Fibroblast of skin of scalp (primary cell): Measurements from ENCODE around the gene PPP2R2C.

ENCODE experiments used
- DNase-seq: peaks from one replicate; pipeline ENCODE4 v3.0.0-alpha.2; 2013

PPP2R2C gene

DNA sequence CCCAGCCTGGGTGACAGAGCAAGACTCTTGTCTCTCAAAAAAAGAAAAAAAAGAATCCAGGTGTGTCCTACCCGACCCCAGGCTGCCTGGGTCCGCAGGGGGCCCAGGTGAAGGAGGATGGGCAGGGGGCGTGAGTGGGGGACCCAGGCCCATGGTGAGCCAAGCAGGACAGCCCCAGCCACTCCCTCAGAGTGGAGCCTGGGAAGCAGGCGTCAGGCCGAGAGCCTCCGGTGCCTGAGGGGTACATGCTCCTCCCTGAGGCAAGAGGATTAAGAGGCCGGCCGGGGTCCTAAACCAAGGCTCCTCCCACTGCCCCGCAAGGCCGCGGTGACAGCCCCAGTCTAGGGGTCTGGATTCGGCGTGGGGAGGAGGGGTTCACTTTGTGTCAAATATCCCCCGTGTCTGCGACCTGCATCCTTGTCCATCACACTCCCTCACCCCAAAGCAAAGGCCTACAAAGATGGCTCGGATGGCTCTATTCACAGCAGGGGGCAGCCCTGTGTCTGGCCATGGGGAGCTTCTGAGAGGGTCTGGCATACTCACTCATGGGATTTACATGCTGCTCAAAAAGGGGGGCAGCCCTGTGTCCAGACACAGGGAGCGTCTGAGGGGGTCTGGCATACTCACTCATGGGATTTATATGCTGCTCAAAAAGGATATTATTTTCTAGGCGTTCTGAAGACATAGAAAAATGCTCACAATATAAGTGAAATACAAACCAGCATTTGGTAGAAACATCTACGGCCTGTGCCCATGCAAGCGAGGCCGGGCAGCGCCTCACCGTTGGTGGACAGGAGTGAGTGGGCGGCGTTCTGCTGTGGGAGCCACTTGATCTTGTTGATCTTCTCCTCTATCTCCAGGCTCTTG is 94.6 kb downstream of the PPP2R2C start:
- no peak for DNase-seq

DNA sequence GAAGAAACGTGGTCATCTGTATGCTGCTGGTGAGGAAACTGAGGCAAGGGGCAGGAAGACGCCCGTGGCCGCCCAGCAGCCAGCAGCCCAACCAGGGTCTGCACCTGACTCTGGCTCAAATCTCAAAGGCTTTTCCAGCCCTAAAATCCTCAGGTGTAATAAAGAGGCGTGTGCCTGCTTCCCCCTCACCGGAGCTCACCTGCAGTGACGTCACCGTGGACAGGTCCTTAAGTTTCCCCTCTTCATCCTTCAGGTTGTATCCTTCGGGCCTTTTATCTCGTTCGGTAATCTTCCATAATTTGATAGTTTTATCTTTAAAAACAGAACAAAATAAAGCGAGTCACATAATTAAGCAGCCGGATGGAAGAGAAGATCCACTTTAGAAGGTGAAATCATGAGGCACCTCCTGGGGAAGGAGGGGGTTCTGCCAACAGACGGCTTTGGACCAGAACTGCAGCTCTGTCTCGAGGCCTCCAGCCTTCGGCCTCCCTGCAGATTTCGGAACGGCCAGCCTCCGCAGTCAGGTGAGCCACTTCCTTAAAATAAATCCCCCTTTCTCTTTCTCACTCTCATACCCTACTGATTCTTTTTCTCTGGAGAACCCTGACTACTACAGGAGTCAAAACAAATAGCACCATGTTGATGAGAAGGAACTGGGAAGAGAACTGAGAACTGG is 96.7 kb downstream of the PPP2R2C start:
- DNase-seq: no peak

DNA sequence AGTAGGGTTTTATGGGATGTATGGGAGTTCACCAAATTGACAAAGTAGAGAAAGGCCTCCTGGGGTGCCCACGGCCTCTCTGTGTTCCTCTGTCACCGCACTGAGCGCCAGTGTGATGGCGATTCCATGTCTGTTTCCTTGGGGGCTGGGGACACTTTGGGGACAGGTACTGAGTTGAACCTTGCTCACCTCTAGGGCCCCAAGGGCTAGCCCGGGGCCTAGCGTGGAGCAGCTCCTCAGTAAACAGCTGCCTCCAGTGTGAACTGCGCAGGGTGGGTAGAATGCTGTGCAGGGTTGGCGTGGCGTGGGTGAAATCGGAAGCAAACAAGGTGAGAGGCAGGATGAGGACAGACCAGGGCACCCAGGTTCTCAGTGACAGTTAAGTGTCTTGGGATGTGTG is 97.8 kb downstream of the PPP2R2C start:
- no peak for DNase-seq

DNA sequence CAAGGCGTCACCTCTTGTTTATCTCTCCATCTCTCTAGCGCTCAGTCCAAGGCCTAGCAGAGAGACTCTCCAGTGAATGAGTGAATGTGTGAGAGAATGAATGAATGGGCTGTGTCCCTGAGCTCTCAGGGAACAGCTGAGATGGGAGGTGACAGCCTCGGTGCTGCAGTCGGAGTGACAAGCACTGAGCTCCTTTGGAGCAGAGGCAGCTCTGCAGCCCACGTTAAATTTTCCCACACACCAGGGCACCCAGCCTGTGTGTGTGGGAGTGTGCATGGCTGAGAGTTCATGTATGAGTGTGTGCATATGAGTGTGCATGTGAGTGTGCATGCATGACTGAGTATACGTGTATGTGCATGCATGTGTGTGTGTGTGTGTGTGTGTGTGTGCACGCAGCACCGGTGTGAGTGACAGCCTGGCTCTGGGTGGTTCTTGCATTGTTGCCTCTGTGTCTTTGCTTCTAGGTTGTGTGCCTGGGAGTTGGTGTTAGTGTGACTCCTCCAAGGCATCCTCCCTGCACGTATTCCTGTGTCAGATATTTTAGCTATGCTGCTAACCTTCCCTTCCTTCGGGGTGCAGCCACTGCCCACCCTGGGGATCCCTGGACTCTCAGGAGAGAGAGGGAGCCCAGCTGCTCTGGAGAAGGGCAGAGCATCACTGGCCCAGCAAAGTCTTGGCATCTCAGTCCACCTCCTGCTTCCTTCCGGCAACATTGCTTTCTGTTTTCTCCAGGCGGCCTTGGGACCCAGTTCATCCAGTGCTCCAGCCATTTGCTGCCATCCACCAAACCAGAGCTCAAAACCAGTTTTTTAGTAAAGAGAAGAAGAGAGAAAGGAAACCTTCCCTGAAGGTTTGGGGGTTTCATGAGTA is 98.6 kb downstream of the PPP2R2C start:
- DNase-seq: no peak

DNA sequence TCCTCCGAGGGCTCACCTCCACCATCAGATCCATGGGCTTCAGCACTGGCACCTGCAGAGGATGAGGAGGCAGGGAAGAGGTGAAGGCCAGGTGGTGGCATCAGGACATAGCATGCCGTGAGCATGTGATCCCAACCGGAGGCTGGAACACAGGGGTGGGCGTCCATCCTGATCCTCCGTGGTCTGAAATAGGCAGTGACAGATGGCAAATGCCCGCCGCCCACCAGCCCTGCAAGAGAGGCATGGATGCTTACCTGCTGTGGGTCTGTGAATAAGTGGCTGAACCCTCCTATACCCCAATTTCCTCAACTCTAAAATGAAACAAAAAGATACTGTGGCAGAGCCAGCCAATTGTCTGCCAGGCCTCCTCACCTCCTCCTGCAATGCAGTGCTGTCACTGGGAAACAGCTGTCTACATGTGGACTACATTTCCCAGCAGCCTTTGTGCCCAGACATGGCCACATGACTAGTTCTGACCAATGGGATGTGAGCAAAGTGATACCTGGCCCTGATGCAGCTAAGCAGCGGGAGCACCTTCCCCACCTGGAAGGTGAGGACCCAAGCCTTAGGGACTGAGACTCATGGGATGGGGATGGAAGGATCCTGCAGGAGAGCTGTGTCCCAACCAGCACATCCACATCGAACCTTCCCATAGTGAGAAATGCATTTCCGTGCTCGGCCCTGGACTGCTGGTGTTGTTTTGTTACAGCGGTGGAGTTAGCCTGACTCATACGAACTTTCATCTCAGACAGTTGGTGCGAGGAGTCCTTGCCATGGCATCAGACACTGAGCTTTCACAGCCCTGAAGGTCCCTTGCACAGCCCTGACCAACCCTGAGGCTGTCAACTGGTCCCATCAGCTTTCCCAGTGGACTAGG is 99.5 kb downstream of the PPP2R2C start:
- peak; percentile 9 for DNase-seq

DNA sequence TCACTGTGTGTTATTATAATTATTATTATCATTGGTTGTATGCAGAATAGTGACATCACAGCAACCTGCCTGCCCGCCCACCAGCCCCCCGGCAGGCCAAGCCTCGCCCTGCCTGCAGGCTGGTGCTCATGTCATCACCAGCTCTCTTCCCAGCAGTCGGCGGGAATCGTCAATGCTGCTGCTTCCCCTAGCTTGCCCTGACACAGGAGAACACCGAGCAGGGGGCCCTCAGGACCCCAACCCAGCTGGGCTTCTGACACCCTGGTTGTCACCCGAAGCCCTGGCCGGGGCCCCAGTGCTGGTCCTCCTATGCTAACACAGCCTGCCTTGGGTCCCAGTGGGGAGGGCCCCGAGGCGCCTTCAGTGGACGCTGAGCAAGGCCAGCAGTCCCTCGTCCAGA is 100.6 kb downstream of the PPP2R2C start:
- no peak for DNase-seq

DNA sequence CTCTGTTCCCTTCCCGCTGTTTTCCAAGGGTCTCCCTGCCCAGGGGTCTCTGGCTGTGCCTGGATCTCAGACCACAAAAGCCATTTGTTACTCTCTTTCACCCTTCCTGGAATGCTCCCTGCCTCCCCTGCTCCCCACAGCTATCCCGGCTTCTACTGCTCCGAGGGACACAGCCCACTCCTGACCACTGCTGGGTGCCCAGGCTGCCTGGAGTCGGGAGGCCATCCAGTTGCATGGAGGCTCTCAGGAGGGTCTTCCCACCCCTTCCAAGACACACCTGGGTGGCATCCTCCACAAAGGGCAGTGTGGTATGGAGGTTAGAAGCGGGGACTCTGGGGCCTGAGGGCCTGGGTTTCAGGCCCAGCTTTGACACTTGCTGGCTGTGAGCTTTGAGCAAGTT is 101.1 kb downstream of the PPP2R2C start:
- no peak for DNase-seq

DNA sequence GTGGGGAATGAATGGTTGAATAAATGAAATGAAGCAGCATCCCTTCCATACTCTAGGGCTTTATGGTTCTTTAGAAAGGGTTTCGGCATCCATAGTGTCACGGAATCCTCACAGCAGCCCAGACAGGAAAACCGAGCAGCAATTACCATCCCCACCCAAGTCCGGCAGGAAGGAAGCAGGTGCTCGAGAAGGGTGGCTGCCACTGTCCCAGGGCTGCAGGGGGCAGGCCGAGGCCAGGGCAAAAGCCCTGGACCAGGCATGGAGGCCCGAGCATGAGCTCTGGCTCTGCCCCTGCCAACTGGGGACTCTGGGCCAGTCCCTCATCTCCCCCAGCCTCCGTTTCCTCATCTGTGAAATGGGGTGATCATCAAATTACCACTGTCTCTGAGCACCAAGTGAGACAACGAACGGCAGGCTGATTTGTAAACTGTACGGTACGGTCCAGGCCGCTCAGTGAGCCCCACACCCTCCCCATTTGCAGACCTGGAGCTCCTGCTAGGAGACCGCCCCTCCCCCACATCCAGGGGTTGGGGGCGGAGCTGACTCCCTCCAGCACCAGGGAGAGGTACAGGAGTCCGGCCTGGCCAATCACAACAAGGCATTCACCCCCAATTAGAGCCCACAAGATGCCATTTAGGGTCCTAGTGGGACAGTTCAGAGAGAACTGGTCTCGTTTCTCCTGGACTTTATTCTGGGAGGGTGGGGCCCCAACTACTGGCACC is 102.3 kb downstream of the PPP2R2C start:
- DNase-seq: no peak

DNA sequence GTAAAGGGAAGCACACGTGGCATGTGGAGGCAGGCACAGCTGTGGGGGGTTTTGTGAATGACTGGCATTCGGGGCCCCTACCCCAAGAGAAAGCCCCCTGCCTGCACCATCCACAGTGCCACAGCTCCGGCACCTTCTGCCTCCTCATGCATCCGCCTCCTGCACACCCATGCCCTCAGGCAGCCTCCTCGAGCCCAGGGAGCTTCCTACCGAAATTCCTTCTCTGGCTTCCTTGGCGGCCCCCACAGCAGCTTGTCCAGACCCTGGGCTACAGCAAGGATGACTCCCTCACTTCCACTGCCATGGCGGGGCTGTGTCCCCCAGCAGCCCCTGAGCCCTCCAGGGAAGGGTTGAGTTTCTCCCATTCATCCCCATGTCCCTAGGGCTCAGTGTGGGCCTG is 102.9 kb downstream of the PPP2R2C start:
- DNase-seq: no peak

DNA sequence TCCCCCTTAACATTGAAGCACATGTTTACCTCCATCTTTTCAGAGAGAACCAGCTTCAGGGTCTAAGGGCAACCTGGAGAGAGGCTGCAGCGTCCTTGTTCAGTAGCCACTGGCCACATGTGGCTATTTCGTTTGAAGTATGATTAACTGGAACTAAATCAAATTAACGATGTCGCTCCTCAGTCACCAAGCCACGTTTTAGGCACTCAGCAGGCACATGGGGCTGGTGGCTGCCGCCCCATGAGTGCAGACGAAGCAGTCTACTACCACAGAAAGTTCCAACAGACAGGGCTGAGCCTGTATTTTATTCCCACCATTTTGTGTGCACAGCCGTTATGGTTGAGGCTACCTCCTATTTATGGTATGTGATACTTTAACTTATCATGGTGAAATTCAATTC is 103.4 kb downstream of the PPP2R2C start:
- no peak for DNase-seq

DNA sequence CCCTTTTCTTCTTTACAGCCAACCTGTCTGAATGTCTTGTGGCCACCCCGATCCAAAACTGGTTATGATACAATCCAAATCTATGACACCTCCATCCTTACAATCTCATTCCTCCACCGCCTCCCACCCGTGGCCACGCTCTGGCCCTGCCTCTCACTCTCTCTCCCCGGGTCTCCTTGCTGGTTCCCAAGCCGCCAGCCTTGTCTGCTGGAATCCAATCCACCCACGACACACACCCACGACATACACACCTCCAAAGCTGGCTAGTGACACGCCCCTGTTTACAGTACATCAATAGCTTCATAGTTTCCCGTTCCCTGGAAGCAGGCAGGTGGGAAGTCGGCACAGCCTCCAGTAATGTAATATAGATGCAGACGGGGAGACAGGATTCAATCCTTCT is 103.8 kb downstream of the PPP2R2C start:
- no peak for DNase-seq

DNA sequence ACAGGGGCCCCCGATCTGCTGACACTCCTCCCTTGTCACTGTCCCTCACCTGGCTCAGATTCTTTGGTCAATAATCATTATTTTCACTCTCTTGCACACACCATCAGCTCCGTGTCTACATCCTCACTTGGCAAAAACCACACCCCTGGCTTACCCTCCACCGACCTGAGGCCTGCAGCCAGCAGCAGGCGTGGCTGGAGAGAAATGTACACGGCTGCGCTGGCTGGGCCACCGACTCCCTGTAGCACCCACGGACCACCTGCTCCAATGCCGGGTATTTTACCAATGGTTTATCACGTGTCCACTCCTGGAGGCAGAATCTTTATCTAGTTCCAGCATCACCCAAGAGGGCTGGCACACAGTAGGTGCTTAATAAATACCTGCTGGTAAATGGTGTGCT is 104.3 kb downstream of the PPP2R2C start:
- DNase-seq: no peak

DNA sequence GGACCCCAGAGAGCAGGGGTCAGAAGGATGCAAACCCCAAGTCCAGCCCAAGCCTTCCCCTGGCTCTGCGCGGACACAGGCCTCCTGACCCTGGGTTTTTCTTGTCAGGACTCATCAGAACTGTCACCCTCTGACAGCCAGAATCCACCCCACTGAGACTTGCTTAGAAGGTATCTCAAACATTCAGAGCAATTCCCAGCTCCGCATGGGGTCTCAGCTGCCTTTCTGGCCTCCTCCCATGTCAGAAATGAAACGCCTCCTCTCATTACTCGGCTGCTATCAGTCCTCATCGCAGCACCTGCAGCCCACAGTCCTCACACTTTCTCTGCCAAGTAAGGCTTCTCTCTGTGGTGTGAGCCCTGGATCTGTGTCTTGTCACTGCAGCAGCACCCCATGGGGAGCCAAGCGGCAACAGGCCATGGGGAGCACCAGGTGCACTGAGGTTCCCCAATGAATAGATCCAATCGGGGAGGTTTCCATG is 105.0 kb downstream of the PPP2R2C start:
- DNase-seq: no peak

DNA sequence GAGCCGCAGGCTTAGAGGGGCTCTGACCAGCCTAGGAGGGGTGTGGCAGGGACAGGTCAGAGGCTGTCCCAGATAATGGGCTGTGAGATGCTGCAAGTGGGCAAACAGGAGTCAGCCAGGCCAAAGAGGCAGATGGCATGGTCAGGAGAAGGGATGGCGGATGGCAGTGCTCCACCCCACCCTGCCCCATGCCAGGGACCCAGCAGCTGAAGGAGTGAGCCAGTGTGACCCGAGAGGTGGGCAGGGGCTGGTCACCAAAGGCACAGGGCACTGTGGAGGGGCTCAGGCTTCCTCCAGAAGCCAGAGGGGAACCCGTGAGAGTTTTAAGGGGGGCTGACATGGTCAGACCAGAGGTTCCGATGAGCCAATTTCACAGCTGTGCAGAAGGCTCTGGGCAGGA is 105.8 kb downstream of the PPP2R2C start:
- no peak for DNase-seq

DNA sequence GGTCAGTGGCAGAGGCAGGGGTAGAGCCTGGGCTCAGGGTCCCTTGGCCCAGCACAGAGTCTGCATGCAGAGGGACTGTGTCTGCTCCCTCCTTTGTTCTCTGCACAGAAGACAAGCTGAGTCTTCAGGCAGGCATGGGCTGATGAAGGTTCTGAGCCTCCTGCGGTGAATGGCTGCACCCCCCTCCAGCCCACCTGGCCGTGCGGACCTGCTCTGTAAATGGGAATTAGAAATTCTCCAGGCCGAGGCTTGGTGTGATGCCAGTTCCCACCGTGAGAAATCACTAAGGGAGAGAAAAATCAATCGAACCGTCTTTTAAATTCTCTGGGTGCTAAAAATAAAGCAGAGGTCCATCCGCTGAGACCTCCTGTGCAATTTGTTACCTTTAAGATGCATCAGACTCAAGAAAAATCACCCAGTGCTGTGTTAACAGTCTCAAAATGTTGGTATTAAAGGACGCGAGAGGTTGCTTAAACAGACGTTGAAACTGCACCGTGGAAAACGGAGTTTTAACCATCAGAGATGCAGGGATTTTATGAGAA is 106.8 kb downstream of the PPP2R2C start:
- no peak for DNase-seq

DNA sequence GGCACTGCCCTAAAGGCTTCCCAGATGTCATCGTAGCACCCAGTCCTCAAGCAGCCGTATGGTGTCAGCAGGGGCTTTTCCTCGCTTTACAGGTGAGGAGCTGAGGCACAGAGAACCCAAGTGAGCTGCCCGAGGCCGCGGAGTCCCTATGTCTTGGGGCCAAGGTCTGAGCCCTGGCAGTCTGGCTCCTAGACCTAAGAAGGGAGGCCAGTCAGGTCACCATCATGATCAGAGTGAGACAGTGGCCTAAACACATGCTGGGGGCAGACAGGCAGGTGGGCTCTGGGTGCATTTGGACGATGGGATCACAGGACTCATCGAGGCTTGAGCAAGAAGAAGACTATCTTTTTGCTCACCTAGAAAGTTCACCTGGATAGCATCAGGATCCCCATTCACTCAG is 107.8 kb downstream of the PPP2R2C start:
- DNase-seq: no peak

DNA sequence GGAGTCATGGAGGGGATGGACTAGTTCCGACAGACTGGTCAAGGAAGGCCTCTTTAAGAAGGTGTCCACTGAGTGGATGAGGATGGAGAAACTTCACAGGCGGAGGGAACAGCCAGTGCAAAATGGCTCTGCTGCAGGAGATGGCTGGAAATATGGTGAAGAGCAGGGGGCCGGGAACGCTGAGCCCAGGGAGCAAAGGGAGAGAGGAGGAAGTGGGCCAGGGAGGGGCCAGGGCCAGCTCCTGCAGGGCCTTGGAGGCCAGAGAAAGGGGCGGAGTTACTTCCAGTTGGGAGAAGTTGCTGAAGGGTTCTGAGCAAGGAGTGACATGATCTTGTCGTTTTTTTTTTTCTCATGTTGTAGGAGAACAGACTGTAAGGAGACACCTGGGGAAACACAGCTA is 108.3 kb downstream of the PPP2R2C start:
- no peak for DNase-seq

DNA sequence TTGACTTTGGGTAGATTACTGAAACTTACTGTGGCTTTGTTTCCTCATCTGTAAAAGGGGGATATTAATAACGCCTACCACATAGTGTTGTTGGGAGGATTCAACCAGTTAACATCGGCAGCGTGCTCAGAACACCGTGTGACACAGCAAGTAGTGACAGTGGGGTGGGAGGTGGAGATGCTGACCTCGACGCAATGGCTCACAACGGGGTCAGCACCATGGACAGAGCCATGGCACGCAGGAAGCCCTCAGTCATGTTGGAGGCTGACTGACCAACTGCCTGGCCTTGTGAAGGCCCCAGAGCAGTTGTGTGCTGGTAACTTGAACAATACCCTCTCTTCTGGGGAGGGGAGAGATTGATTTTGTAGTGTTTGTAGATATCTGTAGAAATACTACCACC is 109.5 kb downstream of the PPP2R2C start:
- DNase-seq: peak; percentile 45

DNA sequence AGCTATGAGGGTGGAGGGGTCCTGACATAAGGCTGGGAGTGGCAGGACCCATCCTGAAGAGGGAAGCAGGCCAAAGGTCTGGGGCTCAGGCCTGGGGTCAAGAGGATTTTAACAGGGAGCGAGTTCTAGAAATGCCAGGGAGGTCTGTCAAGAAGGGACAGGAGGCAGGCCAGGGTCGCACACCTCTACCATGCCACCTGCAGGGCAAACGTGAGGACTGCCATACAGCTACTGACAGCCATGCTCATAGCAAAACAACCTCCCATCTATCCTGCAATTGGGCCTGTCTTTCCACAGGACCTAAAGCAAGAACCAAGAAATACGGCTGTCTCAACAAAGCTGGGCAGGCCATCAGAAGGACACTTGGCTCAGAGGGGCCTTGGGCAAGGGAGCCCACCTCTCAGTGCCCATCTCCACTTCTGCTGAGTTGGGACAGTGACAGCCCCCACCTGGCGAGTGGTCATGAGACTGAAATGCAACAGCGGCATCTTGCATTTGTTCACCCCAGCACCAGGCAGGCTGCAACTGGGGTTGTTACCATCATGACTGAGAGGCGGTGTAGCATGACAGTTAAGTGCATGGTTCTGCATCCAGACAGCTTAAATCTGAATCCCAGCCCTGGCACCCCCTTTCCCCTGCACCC is 110.0 kb downstream of the PPP2R2C start:
- DNase-seq: no peak

DNA sequence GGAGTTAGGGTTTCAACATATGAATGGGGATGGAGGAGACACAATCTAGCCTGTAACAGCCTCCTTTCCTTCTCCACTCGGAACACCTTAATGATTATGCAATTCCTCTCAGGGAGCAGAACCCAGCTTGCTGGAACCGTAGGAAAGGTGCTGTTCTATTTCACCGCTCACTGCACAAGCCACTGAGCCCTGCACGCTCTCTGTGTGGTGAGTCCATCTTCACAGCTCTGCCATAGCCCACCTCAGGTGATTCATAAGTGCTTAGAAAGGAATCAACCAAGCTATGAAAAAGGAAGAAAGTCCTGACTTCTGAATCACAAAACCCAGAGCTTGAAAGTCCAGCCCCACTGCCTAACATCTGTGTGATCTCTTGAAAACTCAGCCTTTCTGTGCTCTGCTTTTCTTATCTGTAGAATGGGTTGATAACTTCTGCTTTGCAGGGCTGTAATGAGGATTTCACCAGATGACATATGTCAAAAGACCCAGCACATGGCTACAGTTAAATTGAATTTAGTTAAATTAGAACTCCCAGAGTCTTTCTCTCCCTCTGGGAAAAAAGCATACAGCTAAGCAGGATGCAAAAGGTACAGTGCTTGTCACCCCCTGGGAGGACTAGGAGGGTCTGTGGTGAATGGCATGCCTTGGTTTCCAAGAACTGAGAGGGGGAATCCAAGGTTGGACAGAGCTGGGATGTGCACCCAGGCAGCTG is 111.2 kb downstream of the PPP2R2C start:
- DNase-seq: no peak
